Thymus (tissue), 11 donors: Measurements from ENCODE around the gene EPHA3. TPM values are rescaled to one million over a fixed set of nuclear protein-coding genes. Genes with fewer than 3 reads are reported as not detected.

Experiments
- DNase-seq, 9 donors: peaks; one replicate each; pipeline ENCODE4 v3.0.0-alpha.2; 2013; ENCODE audit warnings: low spot score in 9 of 9, low read depth in 6 of 9, missing footprints in 1 of 9
- H3K27ac ChIP-seq, 2 donors: one replicate each; pipeline ENCODE4 v1.5.1; 2013; ENCODE audit warnings: control low read depth in 1 of 2, low read depth in 1 of 2, low read length in 1 of 2, mild to moderate bottlenecking in 1 of 2, moderate library complexity in 1 of 2
- H3K27me3 ChIP-seq, 2 donors: one replicate each; pipeline ENCODE4 v1.5.1; 2013; ENCODE audit warnings: low read length in 1 of 2; ENCODE audit not compliant: control insufficient read depth in 2 of 2, insufficient read depth in 1 of 2
- H3K36me3 ChIP-seq, 2 donors: one replicate each; pipeline ENCODE4 v1.5.1; 2013; ENCODE audit warnings: low read length in 1 of 2, mild to moderate bottlenecking in 1 of 2, moderate library complexity in 1 of 2; ENCODE audit not compliant: control insufficient read depth in 2 of 2, insufficient read depth in 2 of 2
- H3K4me1 ChIP-seq, 2 donors: one replicate each; pipeline ENCODE4 v1.5.1; 2013; ENCODE audit warnings: low read length in 2 of 2; ENCODE audit not compliant: control insufficient read depth in 2 of 2, insufficient read depth in 2 of 2
- H3K4me3 ChIP-seq, 2 donors: one replicate each; pipeline ENCODE4 v1.5.1; 2013; ENCODE audit warnings: low read length in 2 of 2, control low read depth in 1 of 2, mild to moderate bottlenecking in 1 of 2
- H3K9me3 ChIP-seq, 2 donors: one replicate each; pipeline ENCODE4 v1.5.1; 2013; ENCODE audit warnings: low read length in 1 of 2, mild to moderate bottlenecking in 1 of 2; ENCODE audit not compliant: control insufficient read depth in 2 of 2, insufficient read depth in 1 of 2
- WGBS: extraction: QIAGEN DNeasy Blood & Tissue Kit; methylation state at CpG from one replicate; pipeline ENCODE4 v1.1.7; 2013; 5-methylcytosine and 5-hydroxymethylcytosine counted together
- polyA plus RNA-seq: library from polyadenylated mRNA; stranded (reverse); fragments of 200-250 nt; gene quantifications from one replicate; pipeline ENCODE4 v1.2.3, GENCODE V29; 2013
- total RNA-seq: library from RNA; stranded (reverse); fragments of 120-200 nt; gene quantifications from one replicate; pipeline ENCODE4 v1.2.4, GENCODE V29; 2013
- donor health status: healthy.

Gene EPHA3
- total and polyA plus RNA-seq, 2 donors: 0.73 to 1.9 TPM

DNA sequence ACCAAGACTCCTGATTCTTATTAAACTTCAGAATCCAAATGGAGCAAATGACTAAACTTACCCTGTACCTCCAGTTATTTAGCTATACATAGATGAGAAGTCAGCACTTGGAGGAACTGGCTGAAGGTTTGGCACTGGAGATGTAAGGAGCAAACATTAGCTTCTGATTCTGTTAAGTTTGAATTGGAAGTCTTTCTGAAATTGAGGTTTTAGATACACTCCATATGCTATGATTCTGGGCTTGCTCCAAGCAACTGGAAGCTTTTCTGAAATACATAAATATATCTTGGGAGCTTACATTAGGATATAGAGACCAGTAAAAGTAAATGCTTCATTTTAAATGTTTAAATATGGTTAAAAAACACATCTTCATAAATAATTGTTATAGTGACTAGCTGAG lies 333.7 kb downstream of the EPHA3 start:
- DNase-seq: no peak
- no peaks in the 10 kb centered on the region for H3K27me3 ChIP-seq

DNA sequence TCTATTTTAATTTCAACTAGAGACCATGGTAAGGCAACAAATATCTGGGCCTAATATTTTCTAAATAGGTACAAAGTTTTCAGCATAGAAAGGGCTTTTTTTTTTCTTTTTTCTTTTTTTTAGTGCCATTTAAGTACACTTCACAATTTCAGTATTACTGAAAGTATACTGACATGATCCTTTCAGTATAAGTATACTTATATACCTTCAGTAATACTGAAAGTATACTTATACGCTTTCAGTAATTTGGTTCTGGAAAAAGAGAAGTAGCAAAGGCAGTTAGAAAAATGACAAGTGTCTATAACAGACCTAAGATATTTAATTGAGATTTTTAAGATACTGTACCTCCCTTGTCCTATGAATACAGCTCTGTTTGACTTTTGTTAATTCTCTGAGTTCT lies 339.2 kb downstream of the EPHA3 start:
- Histone ChIP-seq H3K4me1 (no peaks in the 10 kb centered on the region), H3K9me3 (no peaks in the 10 kb centered on the region), H3K36me3 (no peaks in the 10 kb centered on the region), H3K27me3 (no peaks in the 10 kb centered on the region), H3K27ac (no peak overlapping the region), H3K4me3 (no peak overlapping the region)
- 98% methylated on average over 1 of the region's 1 CpG for WGBS
- DNase-seq: no peak

More for the DNA sequence above, 333.7 kb downstream of the EPHA3 start:
- Histone ChIP-seq H3K4me1 (no peaks in the 10 kb centered on the region), H3K4me3 (no peak overlapping the region), H3K36me3 (no peaks in the 10 kb centered on the region), H3K9me3 (no peaks in the 10 kb centered on the region), H3K27ac (no peak overlapping the region)

DNA sequence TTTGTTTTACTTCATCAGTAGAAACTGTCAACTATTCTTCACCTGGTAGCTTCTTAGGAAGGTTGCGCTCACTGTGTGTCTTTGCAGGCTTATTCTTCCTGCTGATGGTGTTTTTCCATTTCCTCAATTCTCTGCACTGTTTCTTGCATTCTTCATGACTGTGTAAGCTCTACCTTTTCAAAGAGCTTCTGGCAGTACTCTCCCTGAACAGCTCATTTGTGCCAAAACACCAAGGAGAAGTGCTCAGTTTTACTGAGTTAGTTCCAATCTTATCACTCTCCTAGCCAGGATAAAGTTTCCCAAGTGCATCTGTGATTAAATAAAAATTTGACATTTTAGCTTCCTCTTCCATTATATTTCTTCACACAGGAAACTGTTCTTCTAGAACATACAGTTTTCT lies 339.8 kb downstream of the EPHA3 start:
- H3K4me3 ChIP-seq: no peak overlapping the region
- H3K27me3 ChIP-seq: no peaks in the 10 kb centered on the region
- WGBS: 98% methylated on average over 1 of the region's 1 CpG
- H3K4me1 ChIP-seq: no peaks in the 10 kb centered on the region
- no peak for DNase-seq
- no peaks in the 10 kb centered on the region for H3K9me3 ChIP-seq
- no peaks in the 10 kb centered on the region for H3K36me3 ChIP-seq
- no peak overlapping the region for H3K27ac ChIP-seq

DNA sequence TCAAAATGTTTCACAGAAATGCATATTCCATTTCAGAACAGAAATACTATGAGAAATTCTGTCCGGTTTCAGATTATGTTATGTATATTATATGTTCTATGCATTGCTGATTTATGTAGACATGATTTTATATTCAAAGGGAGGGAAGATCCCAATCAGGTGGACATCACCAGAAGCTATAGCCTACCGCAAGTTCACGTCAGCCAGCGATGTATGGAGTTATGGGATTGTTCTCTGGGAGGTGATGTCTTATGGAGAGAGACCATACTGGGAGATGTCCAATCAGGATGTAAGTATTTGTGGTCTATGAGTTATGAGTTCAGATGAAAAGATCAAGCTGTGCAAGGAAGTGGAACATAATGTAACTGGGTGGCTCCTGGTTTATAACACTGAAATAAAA lies 341.7 kb downstream of the EPHA3 start:
- Histone ChIP-seq H3K27ac (no peak overlapping the region), H3K4me1 (no peaks in the 10 kb centered on the region), H3K9me3 (no peaks in the 10 kb centered on the region), H3K4me3 (no peak overlapping the region), H3K27me3 (no peaks in the 10 kb centered on the region), H3K36me3 (no peaks in the 10 kb centered on the region)
- no peak for DNase-seq
- 96% methylated on average over 4 of the region's 4 CpGs for WGBS

DNA sequence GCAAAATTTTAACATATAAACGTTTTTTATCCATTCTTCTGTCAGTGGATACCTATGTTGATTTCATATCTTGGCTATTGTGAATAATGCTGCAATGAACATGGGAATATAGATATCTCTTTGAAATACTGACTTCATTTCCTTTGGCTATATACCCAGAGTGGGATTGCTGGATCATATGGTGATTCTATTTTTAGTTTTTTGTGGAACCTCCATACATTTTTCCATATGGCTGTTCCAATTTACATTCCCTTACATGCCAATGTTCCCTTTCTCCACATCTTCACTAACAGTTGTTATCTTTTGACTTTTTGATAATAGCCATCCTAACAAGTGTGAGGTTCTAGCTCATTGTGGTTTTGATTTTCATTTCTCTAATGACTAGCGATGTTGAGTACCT lies 344.6 kb downstream of the EPHA3 start:
- no peaks in the 10 kb centered on the region for H3K36me3 ChIP-seq
- no peak overlapping the region for H3K27ac ChIP-seq
- no peak overlapping the region for H3K4me3 ChIP-seq
- no peaks in the 10 kb centered on the region for H3K4me1 ChIP-seq
- WGBS: 83% methylated on average over 2 of the region's 2 CpGs
- no peak for DNase-seq
- no peaks in the 10 kb centered on the region for H3K27me3 ChIP-seq
- peaks cover 0 to under 1% of the 10 kb centered on the region in 2 donors for H3K9me3 ChIP-seq

DNA sequence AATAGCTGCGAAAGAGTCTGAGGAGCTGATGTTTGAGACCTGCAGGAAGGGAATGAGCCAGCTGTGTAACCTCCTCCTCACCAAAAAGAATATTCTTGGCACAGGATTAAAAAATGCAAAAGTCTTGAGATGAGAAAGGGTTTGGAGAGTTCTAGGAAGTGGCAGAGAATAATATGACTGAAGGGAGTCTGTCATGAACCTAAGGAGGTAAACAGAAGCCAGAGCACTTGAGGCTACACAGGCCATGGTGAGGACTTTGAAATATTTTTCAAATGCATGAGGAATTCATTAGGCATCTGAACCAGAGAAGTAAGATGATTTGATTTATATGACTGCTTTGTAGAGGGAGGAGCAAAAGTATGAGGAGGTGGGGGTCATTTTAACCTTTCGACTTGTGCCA lies 347.8 kb downstream of the EPHA3 start:
- H3K4me3 ChIP-seq: no peak overlapping the region
- WGBS: 88% methylated on average over 2 of the region's 2 CpGs
- H3K27ac ChIP-seq: no peak overlapping the region
- no peaks in the 10 kb centered on the region for H3K36me3 ChIP-seq
- no peaks in the 10 kb centered on the region for H3K4me1 ChIP-seq
- peaks cover 0 to 4% of the 10 kb centered on the region in 2 donors for H3K9me3 ChIP-seq
- H3K27me3 ChIP-seq: no peaks in the 10 kb centered on the region
- DNase-seq: no peak

DNA sequence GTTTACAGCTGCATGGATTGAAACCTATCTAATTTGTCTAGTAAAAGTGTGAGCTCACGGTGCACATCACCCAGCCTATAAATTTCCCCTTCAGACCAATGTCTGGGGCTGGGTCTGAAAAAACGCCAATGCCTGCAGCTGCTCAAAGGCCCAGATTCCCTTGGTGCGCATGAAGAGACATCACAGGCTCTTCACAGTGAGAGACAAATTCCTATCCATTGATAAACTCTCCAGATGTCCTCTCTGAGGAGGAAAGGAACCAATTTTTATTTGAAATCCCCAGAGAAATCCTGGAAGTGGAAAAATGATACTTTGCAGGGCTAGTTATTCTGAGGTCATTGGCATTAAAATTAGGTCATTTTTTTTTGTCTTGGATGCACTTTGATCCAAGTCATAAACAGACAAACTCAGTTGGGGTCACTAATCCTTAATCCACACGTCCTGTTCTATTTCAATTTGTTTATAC lies 360.5 kb downstream of the EPHA3 start:
- H3K27ac ChIP-seq: no peak overlapping the region
- H3K9me3 ChIP-seq: no peaks in the 10 kb centered on the region
- H3K36me3 ChIP-seq: no peaks in the 10 kb centered on the region
- H3K4me3 ChIP-seq: no peak overlapping the region
- 83% methylated on average over 4 of the region's 4 CpGs for WGBS
- DNase-seq: no peak
- no peaks in the 10 kb centered on the region for H3K4me1 ChIP-seq
- H3K27me3 ChIP-seq: no peaks in the 10 kb centered on the region

DNA sequence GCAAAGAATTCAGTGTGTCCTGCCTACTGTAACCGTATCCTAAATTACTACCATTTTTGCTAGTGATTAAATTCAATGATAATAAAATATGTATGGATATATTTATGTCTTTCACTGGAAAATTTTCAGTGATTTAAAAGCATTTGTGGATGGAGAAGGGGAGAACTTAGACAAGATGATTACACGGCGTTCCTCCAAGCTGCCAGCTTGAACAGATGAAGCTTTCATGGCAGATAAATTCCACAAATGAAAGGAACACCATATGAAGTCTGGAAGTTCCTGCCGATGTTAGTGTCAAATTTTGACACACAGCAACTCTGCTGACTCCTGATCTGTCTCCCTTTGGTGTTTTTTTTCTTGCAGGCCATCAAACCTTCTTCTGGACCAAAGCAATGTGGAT lies 364.7 kb downstream of the EPHA3 start:
- Histone ChIP-seq H3K27ac (no peak overlapping the region), H3K36me3 (no peaks in the 10 kb centered on the region), H3K4me3 (no peak overlapping the region), H3K9me3 (peaks cover 0 to 3% of the 10 kb centered on the region in 2 donors), H3K4me1 (no peaks in the 10 kb centered on the region), H3K27me3 (no peaks in the 10 kb centered on the region)
- 91% methylated on average over 4 of the region's 4 CpGs for WGBS
- DNase-seq: no peak

DNA sequence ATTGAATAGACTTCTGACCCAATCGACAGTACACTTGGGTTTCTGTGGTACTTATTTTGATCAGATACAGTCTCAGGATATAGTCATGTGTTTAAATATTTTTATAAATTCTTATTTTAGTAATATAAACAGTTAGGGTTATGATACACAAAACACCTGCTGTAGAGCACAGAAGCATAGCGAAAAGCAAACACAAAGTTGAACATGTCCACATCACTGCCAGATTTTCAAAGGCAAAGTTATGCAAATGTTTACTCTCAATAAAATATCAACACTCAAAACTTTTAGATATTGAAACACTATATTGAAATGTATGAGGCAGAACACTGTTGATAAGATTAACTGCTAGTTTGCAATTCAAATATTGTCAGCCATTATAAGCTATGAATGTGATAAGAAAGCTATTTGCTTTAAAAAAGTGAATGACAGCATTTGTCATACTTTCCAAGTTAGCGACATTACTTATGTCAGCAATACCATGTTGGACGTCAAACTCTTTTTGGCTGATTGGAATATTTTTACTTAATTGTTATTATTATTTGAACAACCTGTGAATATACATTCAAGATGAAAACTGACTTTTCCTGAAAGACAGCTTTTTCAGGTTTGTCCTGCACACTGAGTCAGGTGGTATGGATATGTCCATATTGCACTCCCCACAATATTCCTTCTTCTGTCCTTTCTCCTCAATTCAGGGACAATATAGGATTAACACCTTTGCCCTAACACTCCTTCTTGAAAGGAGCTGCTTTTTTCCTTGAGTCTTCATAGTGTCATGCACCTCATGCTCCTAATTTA lies 367.1 kb downstream of the EPHA3 start:
- H3K4me1 ChIP-seq: no peaks in the 10 kb centered on the region
- no peaks in the 10 kb centered on the region for H3K36me3 ChIP-seq
- H3K9me3 ChIP-seq: peaks cover 0 to 3% of the 10 kb centered on the region in 2 donors
- no peak overlapping the region for H3K4me3 ChIP-seq
- no peak overlapping the region for H3K27ac ChIP-seq
- 96% methylated on average over 4 of the region's 4 CpGs for WGBS
- H3K27me3 ChIP-seq: no peaks in the 10 kb centered on the region
- no peak for DNase-seq
